ENCODE results near the gene NCBP2L.

DNA sequence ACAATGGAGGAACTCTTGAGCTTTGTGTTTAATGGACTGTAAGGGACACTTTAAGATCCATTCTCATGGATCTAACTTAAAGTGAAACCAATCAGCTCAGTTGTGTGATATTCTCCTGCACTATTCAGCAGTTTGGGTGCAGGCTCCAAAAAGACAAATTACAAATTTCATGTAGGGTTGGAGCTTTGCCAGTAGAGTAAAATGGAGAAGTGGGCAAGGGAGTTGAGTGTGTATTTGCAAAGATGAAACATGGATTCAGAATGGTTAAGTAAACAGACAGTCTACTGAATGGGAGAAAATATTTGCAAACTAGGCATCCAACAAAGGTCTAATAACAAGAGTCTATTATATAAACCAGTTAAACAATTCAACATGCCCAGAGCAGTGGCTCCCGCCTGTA, 26.9 kb downstream of the NCBP2L start:
- TF ChIP-seq, protein P1, sequence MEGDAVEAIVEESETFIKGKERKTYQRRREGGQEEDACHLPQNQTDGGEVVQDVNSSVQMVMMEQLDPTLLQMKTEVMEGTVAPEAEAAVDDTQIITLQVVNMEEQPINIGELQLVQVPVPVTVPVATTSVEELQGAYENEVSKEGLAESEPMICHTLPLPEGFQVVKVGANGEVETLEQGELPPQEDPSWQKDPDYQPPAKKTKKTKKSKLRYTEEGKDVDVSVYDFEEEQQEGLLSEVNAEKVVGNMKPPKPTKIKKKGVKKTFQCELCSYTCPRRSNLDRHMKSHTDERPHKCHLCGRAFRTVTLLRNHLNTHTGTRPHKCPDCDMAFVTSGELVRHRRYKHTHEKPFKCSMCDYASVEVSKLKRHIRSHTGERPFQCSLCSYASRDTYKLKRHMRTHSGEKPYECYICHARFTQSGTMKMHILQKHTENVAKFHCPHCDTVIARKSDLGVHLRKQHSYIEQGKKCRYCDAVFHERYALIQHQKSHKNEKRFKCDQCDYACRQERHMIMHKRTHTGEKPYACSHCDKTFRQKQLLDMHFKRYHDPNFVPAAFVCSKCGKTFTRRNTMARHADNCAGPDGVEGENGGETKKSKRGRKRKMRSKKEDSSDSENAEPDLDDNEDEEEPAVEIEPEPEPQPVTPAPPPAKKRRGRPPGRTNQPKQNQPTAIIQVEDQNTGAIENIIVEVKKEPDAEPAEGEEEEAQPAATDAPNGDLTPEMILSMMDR (conservative IDR thresholded peaks at IDR 0.05; ENCODE audit: low read length) = no peak
- no peak for TF ChIP-seq EZH2phosphoT487 (IDR thresholded peaks at IDR 0.05; ENCODE audit: borderline replicate concordance, low read depth, low read length)
